Stimulated activated CD8-positive, alpha-beta memory T cell treated with anti-CD3 and anti-CD28 coated beads, Interleukin-12 subunit alpha, Interleukin-12 subunit beta, amount 100 ng/mL, for 24 hours (primary cell): ENCODE measurements around the gene CAMK4.

Experiments used
- DNase-seq: peaks from one replicate; pipeline ENCODE4 v3.0.0-alpha.2; 2020; ENCODE audit errors: extremely low read depth

CAMK4 gene

DNA sequence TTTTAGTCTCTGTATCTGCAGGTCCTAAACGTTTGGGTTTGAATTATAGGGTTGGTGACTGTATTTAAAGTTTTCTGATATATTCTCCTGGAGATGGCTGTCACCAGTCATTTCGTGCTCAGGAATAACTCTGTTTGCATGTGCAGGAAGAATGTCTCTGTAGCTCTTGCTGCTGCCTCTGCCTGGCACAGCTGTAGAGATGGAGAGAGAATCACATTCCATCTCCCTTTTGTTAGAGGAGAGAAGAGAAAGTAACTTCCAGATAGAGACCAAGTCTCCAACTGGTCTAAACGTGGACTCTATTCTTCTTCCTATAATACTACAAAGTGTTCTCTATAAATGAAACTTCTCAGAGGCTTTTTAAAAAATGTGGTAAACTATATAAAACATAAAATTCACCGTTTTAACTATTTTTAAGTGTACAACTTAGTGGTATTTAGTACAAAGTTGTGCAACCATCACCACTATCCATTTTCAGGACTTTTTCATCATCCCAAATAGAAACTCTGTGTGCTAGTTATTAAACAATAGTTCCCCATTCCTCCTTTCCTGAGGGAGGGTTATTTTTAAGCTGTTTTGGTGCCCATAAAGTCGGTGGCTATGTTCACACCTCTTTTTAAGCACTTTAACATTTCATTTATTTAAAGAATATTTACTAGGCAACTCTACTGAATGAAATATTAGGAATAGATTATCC, 308.9 kb downstream of the CAMK4 start:
- no peak for DNase-seq

DNA sequence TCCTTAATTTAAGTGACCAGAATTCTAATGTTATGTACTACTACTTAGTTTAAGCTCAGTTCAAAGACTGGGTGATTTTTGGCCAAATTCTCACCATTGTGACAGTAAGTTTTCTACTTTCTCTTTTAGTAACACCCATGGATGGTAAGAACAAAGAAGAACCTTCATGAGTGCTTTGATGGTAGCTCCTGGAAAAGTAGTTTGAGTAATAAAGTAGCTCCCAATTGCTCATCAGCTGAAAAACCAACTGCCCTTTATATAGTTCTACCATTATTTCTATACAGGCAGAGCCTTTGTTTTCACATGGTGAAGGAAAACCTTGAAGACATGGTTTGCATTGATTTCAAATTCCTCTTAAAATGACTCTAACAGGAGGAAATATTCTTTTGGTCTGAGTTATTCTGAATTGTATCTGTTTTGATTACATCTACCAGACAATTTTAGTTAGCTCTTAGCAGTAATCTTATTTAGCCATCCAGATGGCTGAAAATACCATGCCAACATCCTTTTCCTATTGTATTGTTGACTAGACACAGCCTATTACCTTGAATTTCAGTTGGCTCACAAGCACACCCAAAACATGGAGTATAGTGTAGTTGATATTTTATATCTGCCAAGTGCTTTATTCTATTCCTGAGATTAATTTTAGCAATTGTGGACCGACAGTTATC, 311.8 kb downstream of the CAMK4 start:
- DNase-seq = no peak

DNA sequence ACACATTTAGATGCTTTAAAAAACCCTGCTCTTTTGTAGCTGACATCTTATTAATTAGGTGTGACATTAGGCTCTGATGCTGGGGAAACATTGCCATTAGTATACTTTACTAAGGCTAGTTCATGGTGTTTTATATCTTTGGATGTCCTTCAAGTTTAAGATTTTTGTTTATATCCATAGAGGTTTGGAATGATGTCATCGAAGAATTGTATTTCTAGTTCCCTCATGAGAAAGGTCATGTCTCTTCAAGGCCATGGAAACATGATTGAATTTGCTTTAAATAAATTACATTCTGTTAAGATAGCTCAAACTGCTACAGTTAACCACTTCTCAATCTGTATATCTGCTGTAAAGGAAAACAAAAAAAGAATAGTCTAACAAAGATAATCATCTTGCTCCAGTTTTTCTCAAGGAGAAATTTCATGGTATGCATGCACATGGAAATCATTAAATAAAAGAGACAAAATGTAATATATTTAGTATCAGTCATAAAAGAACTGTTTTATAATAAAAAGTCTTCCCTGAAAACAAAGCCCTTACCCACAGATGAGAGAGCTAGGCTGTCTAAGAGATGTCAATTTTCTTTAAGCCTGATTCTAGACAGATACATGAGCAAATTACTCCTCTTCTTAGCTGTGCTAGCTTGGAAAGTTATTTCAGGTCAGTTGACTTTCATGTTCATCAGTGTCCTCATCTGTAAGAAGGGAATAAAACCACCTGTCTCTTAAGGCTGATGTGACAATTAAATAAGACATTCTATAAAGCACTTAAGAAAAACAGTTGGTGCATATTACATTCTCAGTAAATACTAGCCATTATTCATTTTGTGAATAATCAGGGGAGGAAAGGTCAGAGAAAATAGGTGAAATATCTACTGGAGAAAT, 313.2 kb downstream of the CAMK4 start:
- DNase-seq = no peak
